HCT116 (cell line): ENCODE measurements around the gene RHBDF2. TPM values are rescaled to one million over a fixed set of nuclear protein-coding genes. Genes with fewer than 3 reads are reported as not detected.

Source experiments
- ATAC-seq: fragments of 200-7000 bp; cut with Tn5 transposase; 2 replicates; pipeline ENCODE4 v1.9.1; 2020; ENCODE audit warnings: mild to moderate bottlenecking, moderate library complexity
- BruUV-seq: library from RNA; stranded (reverse); fragments of 400-500 nt; replicated peaks from 2 replicates; lab custom pipeline; 2021; lab: Mats Ljungman, UMichigan
- CTCF ChIA-PET: fragments of 300-600 bp; sonication (Branson Sonifier 250); formaldehyde crosslinking; loops from one replicate; lab custom pipeline; 2021; ENCODE audit warnings: antibody characterized with exemption; lab: Charles Lee
- POLR2A ChIA-PET: fragments of 300-600, 350-600 bp; sonication (Branson Sonifier 250); formaldehyde crosslinking; loops from one replicate; lab custom pipeline; 2021; ENCODE audit warnings: antibody characterized with exemption; lab: Charles Lee
- RAD21 ChIA-PET, 2 experiments: fragments of 300-600 bp; sonication (Branson Sonifier 250); formaldehyde crosslinking; loops; one replicate each; lab custom pipeline; 2023; ENCODE audit warnings: low total read pairs in 2 of 2; ENCODE audit not compliant: uncharacterized antibody in 2 of 2, unreplicated experiment in 2 of 2, low non-redundant PET in 1 of 2; lab: Charles Lee
- DNase-seq: peaks from one replicate; pipeline ENCODE4 v3.0.0-alpha.2; 2010; ENCODE audit warnings: low read depth, low spot score
- H2AFZ ChIP-seq: fragments of 200-600 bp; shearing (Covaris generic), sonication (generic); 2 replicates; pipeline ENCODE4 v1.6.1; 2017; ENCODE audit warnings: low read depth, mixed run types, mixed read lengths, antibody characterized with exemption, low read length; ENCODE audit not compliant: poor library complexity, severe bottlenecking
- H3K27ac ChIP-seq: 2 replicates; pipeline ENCODE4 v1.5.1; 2012; ENCODE audit warnings: low read depth, low read length
- H3K27me3 ChIP-seq: fragments of 200-600 bp; sonication (generic); 2 replicates; pipeline ENCODE4 v1.6.1; 2016; ENCODE audit warnings: mixed run types, low read length, mixed read lengths; ENCODE audit not compliant: insufficient read depth
- H3K36me3 ChIP-seq, 2 experiments: fragments of 200-500 bp in 1 of 2; fragments of 200-600 bp in 1 of 2; sonication (Bioruptor generic) in 1 of 2; sonication (generic) in 1 of 2; 2 replicates each; pipeline versions ENCODE4 v1.5.1 to v1.6.1; 2014 to 2016; ENCODE audit warnings: low read length in 2 of 2, inconsistent platforms in 1 of 2, mixed read lengths in 1 of 2, mixed run types in 1 of 2; ENCODE audit not compliant: insufficient read depth in 2 of 2, control insufficient read depth in 1 of 2
- H3K4me1 ChIP-seq, 2 experiments: fragments of 200-600 bp in 1 of 2; sonication (generic) in 1 of 2; 2 replicates each; pipeline versions ENCODE4 v1.5.1 to v1.6.1; 2012 to 2017; ENCODE audit warnings: low read length in 2 of 2, inconsistent platforms in 1 of 2, mild to moderate bottlenecking in 1 of 2, mixed read lengths in 1 of 2, mixed run types in 1 of 2, moderate library complexity in 1 of 2; ENCODE audit not compliant: insufficient read depth in 2 of 2, control insufficient read depth in 1 of 2
- H3K4me2 ChIP-seq: fragments of 200-600 bp; sonication (generic); 2 replicates; pipeline ENCODE4 v1.6.1; 2017; ENCODE audit warnings: mixed run types, low read length, mixed read lengths
- H3K4me3 ChIP-seq, 2 experiments: fragments of 200-600 bp in 1 of 2; sonication (generic) in 1 of 2; replicated peaks in 1 of 2; 2 replicates each; pipeline ENCODE4 v1.5.1; 2011 to 2016; ENCODE audit warnings: low read length in 2 of 2, control low read depth in 1 of 2, low read depth in 1 of 2, mild to moderate bottlenecking in 1 of 2, mixed read lengths in 1 of 2, mixed run types in 1 of 2
- H3K79me2 ChIP-seq: fragments of 200-600 bp; sonication (generic); 2 replicates; pipeline ENCODE4 v1.6.1; 2017; ENCODE audit warnings: mild to moderate bottlenecking, mixed run types, low read length, moderate library complexity, mixed read lengths; ENCODE audit not compliant: insufficient read depth
- H3K9ac ChIP-seq: fragments of 200-600 bp; sonication (generic); 2 replicates; pipeline ENCODE4 v1.6.1; 2016; ENCODE audit warnings: low read length, mixed read lengths
- H3K9me2 ChIP-seq: fragments of 200-600 bp; sonication (generic), shearing (Covaris generic); 2 replicates; pipeline ENCODE4 v1.6.1; 2017; ENCODE audit warnings: mixed run types, mild to moderate bottlenecking, moderate library complexity; ENCODE audit not compliant: insufficient read depth
- H3K9me3 ChIP-seq, 2 experiments: fragments of 200-500 bp in 1 of 2; fragments of 200-600 bp in 1 of 2; sonication (Bioruptor generic) in 1 of 2; sonication (generic) in 1 of 2; 2 replicates each; pipeline ENCODE4 v1.6.1; 2014 to 2017; ENCODE audit warnings: low read length in 2 of 2, mixed read lengths in 2 of 2, inconsistent platforms in 1 of 2, low read depth in 1 of 2, mild to moderate bottlenecking in 1 of 2, mixed run types in 1 of 2, moderate library complexity in 1 of 2; ENCODE audit not compliant: control insufficient read depth in 1 of 2, insufficient read depth in 1 of 2
- H4K20me1 ChIP-seq: fragments of 200-600 bp; sonication (generic), shearing (Covaris generic); 2 replicates; pipeline ENCODE4 v1.6.1; 2017; ENCODE audit warnings: mixed run types, mild to moderate bottlenecking, moderate library complexity; ENCODE audit not compliant: insufficient read depth
- CBX3 ChIP-seq: IDR thresholded peaks from 2 replicates; pipeline ENCODE4 v1.6.1; 2012; ENCODE audit warnings: low read depth
- CEBPB ChIP-seq: IDR thresholded peaks from 2 replicates; pipeline ENCODE4 v1.6.1; 2012; ENCODE audit warnings: low read depth
- EZH2phosphoT487 ChIP-seq: fragments of 200-600 bp; IDR thresholded peaks from 2 replicates; pipeline ENCODE4 v1.6.1; 2018; ENCODE audit warnings: antibody characterized with exemption, borderline replicate concordance
- FOSL1 ChIP-seq: IDR thresholded peaks from 2 replicates; pipeline ENCODE4 v1.6.1; 2012; ENCODE audit warnings: low read depth
- RAD21 ChIP-seq: IDR thresholded peaks from 2 replicates; pipeline ENCODE4 v1.6.1; 2012; ENCODE audit warnings: low read depth, mild to moderate bottlenecking
- SIN3A ChIP-seq: IDR thresholded peaks from 2 replicates; pipeline ENCODE4 v1.6.1; 2012; ENCODE audit warnings: low read depth
- YY1 ChIP-seq: IDR thresholded peaks from 2 replicates; pipeline ENCODE4 v1.6.1; 2011; ENCODE audit warnings: low read length, low read depth, moderate library complexity, mild to moderate bottlenecking; ENCODE audit not compliant: insufficient replicate concordance; ENCODE audit errors: extremely low read depth
- intact Hi-C: fragments of 100-400 bp; cut with micrococcal nuclease; formaldehyde crosslinking; loops from 2 replicates; pipeline ENCODE4 v1.10.0; 2022
- total RNA-seq: library from RNA; stranded (reverse); gene quantifications from one replicate; pipeline ENCODE4 v1.2.1, GENCODE V29; 2021; ENCODE audit not compliant: unreplicated experiment
- TF ChIP-seq, protein P1 (sequence below): IDR thresholded peaks from 2 replicates; pipeline ENCODE4 v1.6.1; 2012
- TF ChIP-seq, protein P2 (sequence below): IDR thresholded peaks from 2 replicates; pipeline ENCODE4 v1.6.1; 2011; ENCODE audit warnings: mild to moderate bottlenecking, low read length, moderate library complexity; ENCODE audit not compliant: insufficient replicate concordance; ENCODE audit errors: extremely low read depth
- TF ChIP-seq, protein P3 (sequence below): IDR thresholded peaks from 2 replicates; pipeline ENCODE4 v1.6.1; 2012
- TF ChIP-seq, protein P4 (sequence below), 3 experiments: fragments of 200-600 bp in 1 of 3; sonication (generic) in 1 of 3; IDR thresholded peaks in 2 of 3; conservative IDR thresholded peaks in 1 of 3; 2 replicates each; pipeline ENCODE4 v1.5.1; 2012 to 2017; ENCODE audit warnings: low read depth in 2 of 3, low read length in 2 of 3, antibody characterized with exemption in 1 of 3, borderline replicate concordance in 1 of 3, control low read depth in 1 of 3, mild to moderate bottlenecking in 1 of 3, mixed read lengths in 1 of 3, mixed run types in 1 of 3, moderate library complexity in 1 of 3; ENCODE audit not compliant: insufficient read depth in 1 of 3

Gene RHBDF2
- total RNA-seq, 1 experiment from 2014 or later: 61.1 TPM

- ChIA-PET CTCF (no interaction called here), POLR2A (no interaction called here), RAD21 (no interaction called here)
- Histone ChIP-seq H3K4me1 (peaks cover 19 to 28% of the 10 kb centered on the region in 2 experiments), H4K20me1 (no peaks in the 10 kb centered on the region), H3K4me2 (no peak overlapping the region), H3K4me3 (no peak overlapping the region), H3K9me2 (no peaks in the 10 kb centered on the region), H2AFZ (no peak overlapping the region), H3K36me3 (peaks cover 6 to 9% of the 10 kb centered on the region in 2 experiments; a peak in 2 of 4 replicates), H3K9me3 (no peaks in the 10 kb centered on the region), H3K9ac (no peak overlapping the region), H3K79me2 (no peaks in the 10 kb centered on the region), H3K27ac (no peak overlapping the region), H3K27me3 (no peaks in the 10 kb centered on the region)
- intact Hi-C loops: no loop called here
- no TSS peak for BruUV-seq
- TF ChIP-seq FOSL1 (no peak), YY1 (no peak), SIN3A (no peak)
- TF ChIP-seq, protein P1, sequence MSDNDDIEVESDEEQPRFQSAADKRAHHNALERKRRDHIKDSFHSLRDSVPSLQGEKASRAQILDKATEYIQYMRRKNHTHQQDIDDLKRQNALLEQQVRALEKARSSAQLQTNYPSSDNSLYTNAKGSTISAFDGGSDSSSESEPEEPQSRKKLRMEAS: no peak
- DNase-seq (no peak), ATAC-seq (no peak)
These were observed 20.1 kb downstream of the RHBDF2 start for GRCh38 chr17:76481071-76481655.

- CTCF ChIA-PET: no interaction called here
- ATAC-seq: no peak
- Histone ChIP-seq H2AFZ (no peak overlapping the region), H3K9ac (no peak overlapping the region), H3K4me3 (no peak overlapping the region), H3K27ac (no peak overlapping the region), H3K9me2 (no peaks in the 10 kb centered on the region), H3K9me3 (no peaks in the 10 kb centered on the region), H3K36me3 (peaks cover 6 to 9% of the 10 kb centered on the region in 2 experiments; a peak in 2 of 4 replicates), H3K4me2 (no peak overlapping the region), H3K27me3 (no peaks in the 10 kb centered on the region), H4K20me1 (no peaks in the 10 kb centered on the region), H3K4me1 (peaks cover 14 to 23% of the 10 kb centered on the region in 2 experiments), H3K79me2 (no peaks in the 10 kb centered on the region)
- POLR2A ChIA-PET: no interaction called here
- intact Hi-C loops: no loop called here
- BruUV-seq: no TSS peak
- RAD21 ChIA-PET: no interaction called here
- no peak for DNase-seq
- TF ChIP-seq YY1: no peak
- TF ChIP-seq, protein P2, sequence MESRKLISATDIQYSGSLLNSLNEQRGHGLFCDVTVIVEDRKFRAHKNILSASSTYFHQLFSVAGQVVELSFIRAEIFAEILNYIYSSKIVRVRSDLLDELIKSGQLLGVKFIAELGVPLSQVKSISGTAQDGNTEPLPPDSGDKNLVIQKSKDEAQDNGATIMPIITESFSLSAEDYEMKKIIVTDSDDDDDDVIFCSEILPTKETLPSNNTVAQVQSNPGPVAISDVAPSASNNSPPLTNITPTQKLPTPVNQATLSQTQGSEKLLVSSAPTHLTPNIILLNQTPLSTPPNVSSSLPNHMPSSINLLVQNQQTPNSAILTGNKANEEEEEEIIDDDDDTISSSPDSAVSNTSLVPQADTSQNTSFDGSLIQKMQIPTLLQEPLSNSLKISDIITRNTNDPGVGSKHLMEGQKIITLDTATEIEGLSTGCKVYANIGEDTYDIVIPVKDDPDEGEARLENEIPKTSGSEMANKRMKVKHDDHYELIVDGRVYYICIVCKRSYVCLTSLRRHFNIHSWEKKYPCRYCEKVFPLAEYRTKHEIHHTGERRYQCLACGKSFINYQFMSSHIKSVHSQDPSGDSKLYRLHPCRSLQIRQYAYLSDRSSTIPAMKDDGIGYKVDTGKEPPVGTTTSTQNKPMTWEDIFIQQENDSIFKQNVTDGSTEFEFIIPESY: no peak
- TF ChIP-seq CEBPB: no peak
- TF ChIP-seq EZH2phosphoT487: no peak
- TF ChIP-seq, protein P3, sequence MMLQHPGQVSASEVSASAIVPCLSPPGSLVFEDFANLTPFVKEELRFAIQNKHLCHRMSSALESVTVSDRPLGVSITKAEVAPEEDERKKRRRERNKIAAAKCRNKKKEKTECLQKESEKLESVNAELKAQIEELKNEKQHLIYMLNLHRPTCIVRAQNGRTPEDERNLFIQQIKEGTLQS: no peak
- TF ChIP-seq, protein P4, sequence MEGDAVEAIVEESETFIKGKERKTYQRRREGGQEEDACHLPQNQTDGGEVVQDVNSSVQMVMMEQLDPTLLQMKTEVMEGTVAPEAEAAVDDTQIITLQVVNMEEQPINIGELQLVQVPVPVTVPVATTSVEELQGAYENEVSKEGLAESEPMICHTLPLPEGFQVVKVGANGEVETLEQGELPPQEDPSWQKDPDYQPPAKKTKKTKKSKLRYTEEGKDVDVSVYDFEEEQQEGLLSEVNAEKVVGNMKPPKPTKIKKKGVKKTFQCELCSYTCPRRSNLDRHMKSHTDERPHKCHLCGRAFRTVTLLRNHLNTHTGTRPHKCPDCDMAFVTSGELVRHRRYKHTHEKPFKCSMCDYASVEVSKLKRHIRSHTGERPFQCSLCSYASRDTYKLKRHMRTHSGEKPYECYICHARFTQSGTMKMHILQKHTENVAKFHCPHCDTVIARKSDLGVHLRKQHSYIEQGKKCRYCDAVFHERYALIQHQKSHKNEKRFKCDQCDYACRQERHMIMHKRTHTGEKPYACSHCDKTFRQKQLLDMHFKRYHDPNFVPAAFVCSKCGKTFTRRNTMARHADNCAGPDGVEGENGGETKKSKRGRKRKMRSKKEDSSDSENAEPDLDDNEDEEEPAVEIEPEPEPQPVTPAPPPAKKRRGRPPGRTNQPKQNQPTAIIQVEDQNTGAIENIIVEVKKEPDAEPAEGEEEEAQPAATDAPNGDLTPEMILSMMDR (IDR thresholded peaks at IDR 0.05 in 2 of 3, conservative IDR thresholded peaks at IDR 0.05 in 1 of 3; ENCODE audit: borderline replicate concordance in 1 of 3, insufficient read depth in 1 of 3, low read depth in 2 of 3, low read length in 2 of 3): no peak
- no peak for TF ChIP-seq RAD21
- no peak for TF ChIP-seq CBX3
These were observed 20.6 kb downstream of the RHBDF2 start for GRCh38 chr17:76480632-76481031.
